GM21619 (cell line): ENCODE measurements around the gene WAPL.

ENCODE experiments used
- ATAC-seq: cut with Tn5 transposase; IDR thresholded peaks from one replicate; pipeline ENCODE4 v1.9.1; 2021; ENCODE audit not compliant: unreplicated experiment

WAPL gene

GRCh38 chr10:86461963-86462804 lies 59.4 kb downstream of the WAPL start:
- ATAC-seq: no peak

- ATAC-seq: peak; percentile 60
Observed at GRCh38 chr10:86451604-86451960, 70.0 kb downstream of the WAPL start.

DNA sequence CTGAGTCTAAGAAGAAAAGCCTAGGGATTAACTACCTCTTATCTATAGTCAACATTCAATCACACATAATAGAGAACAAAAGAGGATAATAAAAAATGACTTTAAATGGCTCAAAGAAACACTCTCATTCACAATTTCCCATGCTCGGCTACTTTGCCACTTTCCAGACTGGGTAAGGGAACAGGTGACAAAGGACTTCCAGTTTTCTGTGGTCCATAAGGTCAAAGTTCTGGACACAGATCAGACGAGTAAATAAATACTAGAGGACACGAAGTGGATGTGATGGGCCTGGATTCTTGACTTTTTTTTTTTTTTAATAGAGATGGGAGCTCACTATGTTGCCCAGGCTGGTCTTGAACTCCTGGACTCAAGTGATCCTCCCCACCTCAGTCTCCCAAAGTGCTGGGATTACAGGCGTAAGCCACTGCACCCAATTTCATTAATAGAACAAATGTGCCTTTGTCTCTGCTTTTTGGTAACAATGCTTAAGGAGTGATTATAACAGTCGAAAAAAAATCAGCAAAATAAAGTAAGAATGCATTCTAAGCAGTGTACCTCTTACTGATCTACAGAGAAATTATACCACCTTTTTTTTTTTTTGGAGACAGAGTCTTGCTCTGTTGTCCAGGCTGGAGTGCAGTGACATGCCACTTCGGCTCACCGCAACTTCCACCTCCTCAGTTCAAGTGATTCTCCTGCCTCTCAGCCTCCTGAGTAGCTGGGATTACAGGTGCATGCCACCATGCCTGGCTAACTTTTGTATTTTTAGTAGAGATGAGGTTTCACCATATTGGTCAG lies 70.6 kb downstream of the WAPL start:
- peak; percentile 6 for ATAC-seq

- ATAC-seq: no peak
Observed at GRCh38 chr10:86449926-86450558, 71.5 kb downstream of the WAPL start.

- no peak for ATAC-seq
Observed at GRCh38 chr10:86447432-86447831, 74.2 kb downstream of the WAPL start.

DNA sequence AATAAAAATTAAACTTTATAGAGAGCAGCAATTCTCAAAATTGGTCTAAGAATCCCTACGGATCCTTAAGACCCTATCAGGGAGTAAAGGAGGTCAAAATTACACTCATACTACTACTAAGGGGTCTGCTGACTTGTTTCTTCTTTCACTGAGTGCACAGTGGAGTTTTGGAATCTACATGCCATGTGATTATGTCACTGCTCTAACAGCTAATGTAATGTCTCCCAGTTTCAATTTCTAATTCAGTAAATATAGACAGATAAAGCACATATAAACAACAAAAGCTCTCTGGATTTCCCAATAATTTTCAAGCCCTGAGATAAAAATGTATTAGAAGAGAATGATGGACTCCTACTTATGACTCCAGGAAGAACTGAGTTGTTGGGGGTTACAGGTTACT lies 74.6 kb downstream of the WAPL start:
- no peak for ATAC-seq

DNA sequence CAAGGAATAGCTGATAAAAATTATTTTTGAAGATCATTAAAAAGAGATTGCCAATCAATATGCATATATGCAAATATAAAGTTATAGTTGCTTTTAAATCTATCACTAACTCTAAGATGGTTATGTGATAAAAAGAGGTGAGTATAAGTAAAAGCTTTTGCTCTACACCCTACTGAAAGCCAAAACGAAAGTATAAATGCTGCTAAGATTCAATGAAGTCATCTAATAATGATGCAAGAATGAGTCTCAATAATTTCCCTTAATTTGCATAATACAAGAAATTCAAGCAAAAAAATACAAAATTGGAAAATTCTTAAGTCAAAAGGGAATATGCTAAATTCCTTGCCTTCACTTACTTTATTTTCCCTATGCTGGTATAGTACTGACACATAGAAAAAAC lies 75.2 kb downstream of the WAPL start:
- ATAC-seq: no peak

DNA sequence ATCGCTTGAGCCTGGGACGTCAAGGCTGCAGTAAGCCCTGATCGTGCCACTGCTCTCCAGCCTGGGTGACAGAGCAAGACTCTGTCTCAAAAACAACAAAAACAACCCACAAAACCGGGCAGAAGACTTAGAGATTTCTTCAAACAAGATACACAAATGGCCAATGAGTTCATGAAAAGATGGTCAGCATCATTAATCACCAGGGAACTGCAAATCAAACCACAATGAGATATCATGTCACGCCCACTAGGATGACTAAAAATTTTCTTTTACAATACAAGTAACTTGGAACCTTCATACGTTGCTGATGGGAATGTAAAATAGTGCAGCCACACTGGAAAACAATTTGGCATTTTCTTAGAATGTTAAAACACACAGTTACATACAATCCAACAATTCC lies 77.7 kb downstream of the WAPL start:
- no peak for ATAC-seq

DNA sequence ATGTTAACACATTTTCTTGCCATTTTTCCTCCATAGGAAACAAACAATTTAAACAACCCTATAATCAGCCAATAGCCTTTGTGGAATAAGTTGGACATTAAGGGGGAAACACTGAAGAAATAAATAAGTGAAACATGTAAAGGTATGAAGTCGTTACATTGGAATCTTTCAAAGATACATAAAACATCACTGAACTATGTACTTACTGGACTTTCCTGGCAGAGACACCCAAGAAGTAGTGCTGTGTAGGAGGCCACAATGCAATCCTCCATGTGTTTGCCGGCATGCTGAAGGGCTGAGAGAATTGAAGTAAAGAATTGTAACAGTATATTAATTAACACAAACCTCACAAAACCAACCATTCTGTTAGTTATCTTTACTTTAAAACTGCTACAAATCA lies 78.5 kb downstream of the WAPL start:
- ATAC-seq: no peak

- no peak for ATAC-seq
Observed at GRCh38 chr10:86440874-86441843, 80.4 kb downstream of the WAPL start.

DNA sequence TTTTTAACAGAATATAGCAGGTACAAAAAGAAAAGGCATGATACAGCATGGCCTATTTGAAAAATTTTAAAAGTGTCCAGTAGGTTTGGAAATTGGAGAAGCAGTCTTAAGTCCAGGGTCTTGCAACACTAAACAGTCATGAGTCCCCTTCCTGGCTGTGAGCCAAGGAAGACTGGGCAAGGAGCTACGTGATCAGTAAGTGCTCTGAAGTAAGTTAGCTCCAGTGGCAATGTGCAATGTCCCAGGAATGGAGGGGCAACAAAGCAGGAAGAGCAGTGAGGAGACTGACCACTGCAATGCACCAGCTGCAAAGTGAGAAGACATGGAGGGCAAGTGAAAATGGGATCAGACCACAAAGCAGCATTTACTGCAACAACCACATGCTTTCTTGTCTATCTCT lies 82.0 kb downstream of the WAPL start:
- no peak for ATAC-seq

DNA sequence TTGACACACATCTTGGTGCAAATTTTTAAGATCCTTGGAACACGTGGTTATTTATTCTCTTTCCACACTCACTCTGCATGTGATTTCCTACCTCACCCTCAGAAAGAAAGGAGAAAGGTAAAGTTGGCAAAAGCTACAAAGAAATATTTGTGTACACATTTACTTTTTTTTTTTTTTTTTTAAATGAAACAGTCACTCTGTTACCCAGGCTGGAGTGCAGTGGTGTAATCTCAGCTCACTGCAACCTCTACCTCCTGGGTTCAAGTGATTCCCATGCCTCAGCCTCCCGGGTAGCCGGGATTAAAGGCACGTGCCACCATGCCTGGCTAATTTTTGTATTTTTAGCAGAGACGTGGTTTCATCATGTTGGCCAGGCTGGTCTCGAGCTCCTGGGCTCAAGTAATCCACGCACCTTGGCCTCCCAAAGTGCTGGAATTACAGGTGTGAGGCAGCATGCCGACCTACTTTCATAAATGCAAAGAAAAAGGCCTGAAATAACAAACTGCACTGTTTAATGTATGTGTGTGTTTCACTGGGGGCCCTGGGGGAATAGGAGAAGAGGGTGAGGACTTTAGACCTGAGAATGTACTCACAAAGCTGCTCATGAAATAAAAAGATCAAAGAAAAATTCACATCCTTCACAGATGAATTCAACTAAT lies 83.4 kb downstream of the WAPL start:
- ATAC-seq: no peak

GRCh38 chr10:86437447-86437846 lies 84.1 kb downstream of the WAPL start:
- no peak for ATAC-seq

- no peak for ATAC-seq
Observed at GRCh38 chr10:86436963-86437362, 84.6 kb downstream of the WAPL start.

DNA sequence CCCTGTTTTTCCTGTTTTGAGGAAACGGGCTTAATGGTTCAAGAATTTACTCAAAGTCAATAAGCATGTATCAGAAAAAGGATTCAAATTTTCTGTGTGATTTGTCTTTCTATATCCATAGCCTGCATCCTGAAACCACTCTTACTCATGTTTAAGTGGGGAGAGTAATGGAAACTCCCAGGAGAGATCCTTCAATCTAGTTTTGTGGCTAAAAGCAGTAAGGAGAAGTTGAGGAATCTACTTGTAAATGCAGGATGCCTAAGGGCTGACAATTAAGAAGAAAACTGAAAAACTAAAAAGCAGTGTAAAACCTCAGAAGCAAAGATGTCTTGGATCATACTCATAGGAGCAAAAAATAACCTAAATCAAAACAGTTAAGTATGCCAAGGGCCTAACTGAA lies 86.9 kb downstream of the WAPL start:
- no peak for ATAC-seq

DNA sequence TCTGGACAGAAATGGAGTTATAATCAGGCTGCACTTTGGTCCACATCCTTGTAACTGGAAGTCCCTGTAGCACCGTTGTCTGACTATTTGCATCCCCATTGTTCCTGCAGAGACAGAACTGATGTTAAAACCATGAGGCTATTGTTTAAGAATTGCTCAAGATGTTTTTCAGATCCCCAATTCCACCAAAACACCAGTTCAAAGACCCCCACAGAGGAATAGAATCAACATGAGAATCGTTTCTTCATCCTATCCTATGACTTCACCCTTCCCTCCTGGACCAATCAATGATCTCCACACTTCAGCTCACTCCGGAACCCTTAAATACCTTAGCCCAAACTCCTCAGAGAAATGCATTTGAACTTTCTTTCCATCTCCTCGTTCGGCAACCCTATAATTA lies 97.9 kb downstream of the WAPL start:
- ATAC-seq: no peak

GRCh38 chr10:86419101-86419500 lies 102.5 kb downstream of the WAPL start:
- ATAC-seq: no peak

DNA sequence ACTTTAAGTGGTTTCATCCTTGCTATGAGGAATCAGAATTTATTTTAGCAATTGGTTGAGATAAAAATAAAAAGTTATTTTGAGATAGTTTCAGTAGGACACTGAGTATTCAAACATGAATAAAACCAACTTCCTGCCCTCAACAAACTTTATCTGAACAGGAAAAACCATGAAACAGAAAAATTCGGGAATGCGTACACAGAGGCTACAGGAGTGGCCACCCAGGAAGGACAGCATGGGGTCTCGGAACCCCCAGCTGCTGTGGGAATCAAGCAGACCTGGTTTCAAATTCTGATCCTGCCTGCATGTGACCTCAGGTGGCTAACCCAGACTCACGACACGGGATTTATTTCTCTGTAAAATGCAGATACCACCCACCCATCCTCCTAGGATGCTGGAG lies 106.0 kb downstream of the WAPL start:
- no peak for ATAC-seq

DNA sequence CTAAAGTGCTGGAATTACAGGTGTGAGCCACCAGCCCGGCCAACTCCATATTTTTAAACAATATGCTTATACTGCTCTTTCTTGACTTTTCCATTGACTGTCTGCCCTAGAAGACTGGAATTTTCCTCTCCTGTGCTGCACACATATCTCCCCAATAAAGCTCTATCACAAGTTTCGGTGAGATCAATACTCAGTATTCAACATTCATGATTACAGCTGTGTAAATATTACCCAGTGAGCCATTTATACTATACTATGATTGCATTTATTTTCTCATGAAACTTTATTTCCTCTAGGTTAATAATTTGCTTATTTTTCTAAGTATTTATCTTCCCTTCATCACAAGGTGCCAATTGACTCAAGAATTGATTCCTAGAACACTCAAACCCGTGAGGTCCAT lies 106.5 kb downstream of the WAPL start:
- ATAC-seq: no peak

- ATAC-seq: peak; percentile 75
Observed at GRCh38 chr10:86413046-86413728, 108.4 kb downstream of the WAPL start.
